ENCODE measurements around the gene SRGAP3. TPM values are rescaled to one million over a fixed set of nuclear protein-coding genes. Genes with fewer than 3 reads are reported as not detected.

The SRGAP3 gene
- total RNA-seq, 1 donor from 2014 or later, result 10.3 TPM

GRCh38 chr3:9192248-9193025 lies 57.0 kb downstream of the SRGAP3 start:
- H3K27me3 ChIP-seq (ENCODE audit: low read depth), result no peaks in the 10 kb centered on the region
- no peaks in the 10 kb centered on the region for H3K4me1 ChIP-seq
- H3K4me3 ChIP-seq, result no peak overlapping the region
- H3K27ac ChIP-seq (replicated peaks), result no peak overlapping the region
- no peak for TF ChIP-seq CTCF (IDR thresholded peaks at IDR 0.05; ENCODE audit: borderline replicate concordance)
- H3K9me3 ChIP-seq (replicated peaks), result no peaks in the 10 kb centered on the region
- no peaks in the 10 kb centered on the region for H3K36me3 ChIP-seq
- DNase-seq, result no peak
- intact Hi-C loops (cut with micrococcal nuclease), result no loop called here

GRCh38 chr3:9190276-9190675 lies 59.2 kb downstream of the SRGAP3 start:
- Histone ChIP-seq H3K4me3 (no peak overlapping the region), H3K9me3 (replicated peaks) (no peaks in the 10 kb centered on the region), H3K36me3 (no peaks in the 10 kb centered on the region), H3K4me1 (no peaks in the 10 kb centered on the region), H3K27me3 (ENCODE audit: low read depth) (no peaks in the 10 kb centered on the region), H3K27ac (replicated peaks) (no peak overlapping the region)
- TF ChIP-seq CTCF (IDR thresholded peaks at IDR 0.05; ENCODE audit: borderline replicate concordance), result no peak
- intact Hi-C loops (cut with micrococcal nuclease), result no loop called here
- DNase-seq, result no peak

GRCh38 chr3:9188583-9188982 lies 60.9 kb downstream of the SRGAP3 start:
- no peaks in the 10 kb centered on the region for H3K36me3 ChIP-seq
- DNase-seq, result no peak
- intact Hi-C loops (cut with micrococcal nuclease), result no loop called here
- no peaks in the 10 kb centered on the region for H3K27me3 ChIP-seq (ENCODE audit: low read depth)
- no peak overlapping the region for H3K4me3 ChIP-seq
- H3K27ac ChIP-seq (replicated peaks), result no peak overlapping the region
- no peak for TF ChIP-seq CTCF (IDR thresholded peaks at IDR 0.05; ENCODE audit: borderline replicate concordance)
- H3K9me3 ChIP-seq (replicated peaks), result no peaks in the 10 kb centered on the region
- H3K4me1 ChIP-seq, result peaks cover 16% of the 10 kb centered on the region

- Histone ChIP-seq H3K36me3 (no peaks in the 10 kb centered on the region), H3K4me1 (peaks cover 31% of the 10 kb centered on the region), H3K27me3 (ENCODE audit: low read depth) (no peaks in the 10 kb centered on the region), H3K4me3 (no peak overlapping the region), H3K9me3 (replicated peaks) (no peaks in the 10 kb centered on the region), H3K27ac (replicated peaks) (no peak overlapping the region)
- no peak for TF ChIP-seq CTCF (IDR thresholded peaks at IDR 0.05; ENCODE audit: borderline replicate concordance)
- DNase-seq, result no peak
- intact Hi-C loops (cut with micrococcal nuclease), result no loop called here
Measured at GRCh38 chr3:9185701-9186100, 63.7 kb downstream of the SRGAP3 start.

- H3K4me3 ChIP-seq, result no peak overlapping the region
- no peaks in the 10 kb centered on the region for H3K9me3 ChIP-seq (replicated peaks)
- no peak overlapping the region for H3K27ac ChIP-seq (replicated peaks)
- H3K4me1 ChIP-seq, result peaks cover 31% of the 10 kb centered on the region
- intact Hi-C loops (cut with micrococcal nuclease), result no loop called here
- H3K27me3 ChIP-seq (ENCODE audit: low read depth), result no peaks in the 10 kb centered on the region
- DNase-seq, result no peak
- no peaks in the 10 kb centered on the region for H3K36me3 ChIP-seq
- no peak for TF ChIP-seq CTCF (IDR thresholded peaks at IDR 0.05; ENCODE audit: borderline replicate concordance)
Measured at GRCh38 chr3:9185046-9185445, 64.4 kb downstream of the SRGAP3 start.

Data from left ventricle myocardium inferior (tissue), 1 donor.